A673 (cell line): ENCODE results near the gene DCLRE1B. TPM values are rescaled to one million over a fixed set of nuclear protein-coding genes. Genes with fewer than 3 reads are reported as not detected.

Experiments used
- BruUV-seq: library from RNA; stranded (reverse); fragments of 400-500 nt; replicated peaks from 2 replicates; lab custom pipeline; 2021; lab: Mats Ljungman, UMichigan
- CTCF ChIA-PET: fragments of 300-600 bp; sonication (Branson Sonifier 250); formaldehyde crosslinking; loops from one replicate; lab custom pipeline; 2022; ENCODE audit warnings: antibody characterized with exemption; lab: Charles Lee
- POLR2A ChIA-PET: fragments of 300-600 bp; sonication (Branson Sonifier 250); formaldehyde crosslinking; loops from one replicate; lab custom pipeline; 2022; ENCODE audit warnings: antibody characterized with exemption; ENCODE audit not compliant: low non-redundant PET; lab: Charles Lee
- DNase-seq: peaks from one replicate; pipeline ENCODE4 v3.0.0-alpha.2; 2015; ENCODE audit warnings: low spot score
- H3K27ac ChIP-seq: fragments of 200-600 bp; sonication (generic); 2 replicates; pipeline ENCODE4 v1.5.1; 2016; ENCODE audit warnings: mixed run types, low read depth, mild to moderate bottlenecking, mixed read lengths, antibody characterized with exemption, low read length; ENCODE audit not compliant: poor library complexity, severe bottlenecking
- H3K27me3 ChIP-seq: fragments of 200-600 bp; sonication (generic); replicated peaks from 2 replicates; pipeline ENCODE4 v1.6.1; 2017; ENCODE audit warnings: mixed run types, low read depth, mild to moderate bottlenecking, mixed read lengths, antibody characterized with exemption, low read length; ENCODE audit not compliant: insufficient read depth, poor library complexity
- H3K36me3 ChIP-seq: fragments of 200-600 bp; sonication (generic); 2 replicates; pipeline ENCODE4 v1.6.1; 2016; ENCODE audit warnings: mixed run types, mild to moderate bottlenecking, mixed read lengths, antibody characterized with exemption, low read length; ENCODE audit not compliant: insufficient read depth, poor library complexity, severe bottlenecking
- H3K4me1 ChIP-seq: fragments of 200-600 bp; sonication (generic); 2 replicates; pipeline ENCODE4 v1.6.1; 2017; ENCODE audit warnings: mixed run types, mild to moderate bottlenecking, mixed read lengths, antibody characterized with exemption, low read length; ENCODE audit not compliant: insufficient read depth, poor library complexity, severe bottlenecking
- H3K4me3 ChIP-seq: fragments of 200-600 bp; sonication (generic); 2 replicates; pipeline ENCODE4 v1.5.1; 2016; ENCODE audit warnings: low read depth, mixed run types, mild to moderate bottlenecking, mixed read lengths, low read length; ENCODE audit not compliant: poor library complexity, severe bottlenecking
- H3K9me3 ChIP-seq: fragments of 200-600 bp; sonication (generic); 2 replicates; pipeline ENCODE4 v1.6.1; 2016; ENCODE audit warnings: mixed run types, low read depth, mild to moderate bottlenecking, mixed read lengths, antibody characterized with exemption, low read length; ENCODE audit not compliant: poor library complexity, severe bottlenecking
- CTCF ChIP-seq: fragments of 300-800, 200-600 bp; sonication (generic); conservative IDR thresholded peaks from 2 replicates; pipeline ENCODE4 v1.5.1; 2017; ENCODE audit warnings: low read depth, mild to moderate bottlenecking, antibody characterized with exemption, low read length, moderate library complexity, mixed read lengths
- EZH2 ChIP-seq: fragments of 200-600 bp; sonication (generic); IDR thresholded peaks from 2 replicates; pipeline ENCODE4 v1.6.1; 2017; ENCODE audit warnings: borderline replicate concordance, low read depth, mild to moderate bottlenecking, mixed read lengths, antibody characterized with exemption, low read length; ENCODE audit not compliant: poor library complexity, severe bottlenecking
- intact Hi-C: fragments of 100-400 bp; cut with micrococcal nuclease; formaldehyde crosslinking; loops from one replicate; pipeline ENCODE4 v1.10.0; 2022; ENCODE audit not compliant: unreplicated experiment
- total RNA-seq: library from RNA; stranded (reverse); gene quantifications from 2 replicates; pipeline ENCODE4 v1.2.3, GENCODE V29; 2021

The DCLRE1B gene
- total RNA-seq, 1 experiment from 2014 or later: 34.6 TPM

- H3K27ac ChIP-seq: peak overlapping the region; percentile 16
- CTCF ChIA-PET: no interaction called here
- intact Hi-C loops: no loop called here
- POLR2A ChIA-PET: no interaction called here
- peak; percentile 62 for DNase-seq
- H3K27me3 ChIP-seq: no peaks in the 10 kb centered on the region
- no TSS peak for BruUV-seq
- H3K9me3 ChIP-seq: no peaks in the 10 kb centered on the region
- peaks cover 63% of the 10 kb centered on the region for H3K36me3 ChIP-seq
- H3K4me3 ChIP-seq: no peak overlapping the region
- TF ChIP-seq EZH2 (no peak), CTCF (0 out of 2 replicates have a peak, but pooled peaks have one; percentile 14)
- peaks cover 20% of the 10 kb centered on the region for H3K4me1 ChIP-seq
Measured at GRCh38 chr1:113957984-113958383, 52.9 kb downstream of the DCLRE1B start.

- BruUV-seq: no TSS peak
- no peaks in the 10 kb centered on the region for H3K9me3 ChIP-seq
- no peaks in the 10 kb centered on the region for H3K27me3 ChIP-seq
- no peak overlapping the region for H3K27ac ChIP-seq
- intact Hi-C loops: no loop called here
- H3K4me3 ChIP-seq: no peak overlapping the region
- TF ChIP-seq EZH2: no peak
- no peak for TF ChIP-seq CTCF
- ChIA-PET POLR2A (no interaction called here), CTCF (no interaction called here)
- peaks cover 70% of the 10 kb centered on the region for H3K36me3 ChIP-seq
- H3K4me1 ChIP-seq: peaks cover 18% of the 10 kb centered on the region
- DNase-seq: no peak
Measured at GRCh38 chr1:113958691-113959090, 53.6 kb downstream of the DCLRE1B start.

- no peak overlapping the region for H3K27ac ChIP-seq
- H3K4me1 ChIP-seq: peaks cover 6% of the 10 kb centered on the region
- TF ChIP-seq EZH2 (no peak), CTCF (peak; percentile 30; the same call in 1 of the 2 replicates)
- ChIA-PET CTCF (no interaction called here), POLR2A (no interaction called here)
- intact Hi-C loops: no loop called here
- no TSS peak for BruUV-seq
- no peak overlapping the region for H3K4me3 ChIP-seq
- no peaks in the 10 kb centered on the region for H3K9me3 ChIP-seq
- H3K27me3 ChIP-seq: no peaks in the 10 kb centered on the region
- H3K36me3 ChIP-seq: peaks cover 82% of the 10 kb centered on the region
- DNase-seq: no peak
Measured at GRCh38 chr1:113963281-113963906, 58.3 kb downstream of the DCLRE1B start.

Other genes with a start within 250 kb of the DCLRE1B start
- 57.2 and 59.2 TPM in 2 replicates for gene PHTF1, start 145.8 kb upstream of the DCLRE1B start, total RNA-seq
- 18.3 and 18.7 TPM in 2 replicates for gene RSBN1, start 92.8 kb upstream of the DCLRE1B start, total RNA-seq
- 0.09 and 0.26 TPM in 2 replicates for gene PTPN22, start 33.6 kb upstream of the DCLRE1B start, total RNA-seq
- gene BCL2L15, start 17.7 kb upstream of the DCLRE1B start, total RNA-seq: 1.1 TPM in 2 replicates
- 42.7 and 48.9 TPM in 2 replicates for gene AP4B1, start 527 bp upstream of the DCLRE1B start, total RNA-seq
- 71.8 and 81.3 TPM in 2 replicates for gene HIPK1, start 24.0 kb downstream of the DCLRE1B start, total RNA-seq
- 319 and 349 TPM in 2 replicates for gene OLFML3, start 74.1 kb downstream of the DCLRE1B start, total RNA-seq
- 66.0 and 71.9 TPM in 2 replicates for gene SYT6, start 248.5 kb downstream of the DCLRE1B start, total RNA-seq